H1 (cell line): ENCODE data around the gene SLITRK5.

ENCODE experiments used
- CEBPB ChIP-seq: IDR thresholded peaks from 2 replicates; pipeline ENCODE4 v1.6.1; 2012; ENCODE audit warnings: low read depth, low read length
- CREB1 ChIP-seq: IDR thresholded peaks from 2 replicates; pipeline ENCODE4 v1.6.1; 2012; ENCODE audit warnings: inconsistent platforms
- JUND ChIP-seq: IDR thresholded peaks from 2 replicates; pipeline ENCODE4 v1.6.1; 2011; ENCODE audit warnings: mild to moderate bottlenecking, improper control_type of control experiment, low read length
- POLR2A ChIP-seq, 2 experiments: IDR thresholded peaks; 1 replicate in 1 of 2; 2 replicates in 1 of 2; pipeline ENCODE4 v1.6.1; 2011; ENCODE audit warnings: low read depth in 2 of 2, low read length in 2 of 2, mild to moderate bottlenecking in 2 of 2; ENCODE audit errors: control extremely low read depth in 1 of 2
- RAD21 ChIP-seq, 2 experiments: IDR thresholded peaks in 1 of 2; conservative IDR thresholded peaks in 1 of 2; 2 replicates each; pipeline ENCODE4 v1.6.1; 2011; ENCODE audit warnings: low read depth in 2 of 2, low read length in 2 of 2, improper control_type of control experiment in 1 of 2, inconsistent platforms in 1 of 2, mild to moderate bottlenecking in 1 of 2, moderate library complexity in 1 of 2
- TF ChIP-seq, protein P1 (sequence below), 3 experiments: IDR thresholded peaks; 1 replicate in 2 of 3; 2 replicates in 1 of 3; pipeline versions ENCODE4 v1.5.1 to v1.6.1; 2011; ENCODE audit warnings: low read length in 3 of 3, mild to moderate bottlenecking in 3 of 3, inconsistent platforms in 2 of 3, low read depth in 1 of 3, moderate library complexity in 1 of 3; ENCODE audit not compliant: insufficient read depth in 1 of 3; ENCODE audit errors: control extremely low read depth in 1 of 3
- TF ChIP-seq, protein P2 (sequence below): IDR thresholded peaks from 2 replicates; pipeline ENCODE4 v1.6.1; 2012; ENCODE audit warnings: inconsistent platforms

DNA sequence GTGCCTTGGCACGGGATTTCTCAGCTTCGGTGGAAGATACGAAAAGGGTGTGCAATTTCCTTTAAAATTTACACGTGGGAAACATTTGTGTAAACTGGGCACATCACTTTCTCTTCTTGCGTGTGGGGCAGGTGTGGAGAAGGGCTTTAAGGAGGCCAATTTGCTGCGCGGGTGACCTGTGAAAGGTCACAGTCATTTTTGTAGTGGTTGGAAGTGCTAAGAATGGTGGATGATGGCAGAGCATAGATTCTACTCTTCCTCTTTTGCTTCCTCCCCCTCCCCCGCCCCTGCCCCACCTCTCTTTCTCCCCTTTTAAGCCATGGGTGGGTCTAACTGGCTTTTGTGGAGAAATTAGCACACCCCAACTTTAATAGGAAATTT, 7.2 kb downstream of the SLITRK5 start:
- TF ChIP-seq CREB1 (no peak), CEBPB (no peak), POLR2A (IDR thresholded peaks at IDR 0.05; ENCODE audit: control extremely low read depth in 1 of 2, low read depth in 2 of 2, low read length in 2 of 2) (no peak), JUND (no peak), RAD21 (IDR thresholded peaks at IDR 0.05 in 1 of 2, conservative IDR thresholded peaks at IDR 0.05 in 1 of 2; ENCODE audit: low read depth in 2 of 2, low read length in 2 of 2) (no peak)
- TF ChIP-seq, protein P1, sequence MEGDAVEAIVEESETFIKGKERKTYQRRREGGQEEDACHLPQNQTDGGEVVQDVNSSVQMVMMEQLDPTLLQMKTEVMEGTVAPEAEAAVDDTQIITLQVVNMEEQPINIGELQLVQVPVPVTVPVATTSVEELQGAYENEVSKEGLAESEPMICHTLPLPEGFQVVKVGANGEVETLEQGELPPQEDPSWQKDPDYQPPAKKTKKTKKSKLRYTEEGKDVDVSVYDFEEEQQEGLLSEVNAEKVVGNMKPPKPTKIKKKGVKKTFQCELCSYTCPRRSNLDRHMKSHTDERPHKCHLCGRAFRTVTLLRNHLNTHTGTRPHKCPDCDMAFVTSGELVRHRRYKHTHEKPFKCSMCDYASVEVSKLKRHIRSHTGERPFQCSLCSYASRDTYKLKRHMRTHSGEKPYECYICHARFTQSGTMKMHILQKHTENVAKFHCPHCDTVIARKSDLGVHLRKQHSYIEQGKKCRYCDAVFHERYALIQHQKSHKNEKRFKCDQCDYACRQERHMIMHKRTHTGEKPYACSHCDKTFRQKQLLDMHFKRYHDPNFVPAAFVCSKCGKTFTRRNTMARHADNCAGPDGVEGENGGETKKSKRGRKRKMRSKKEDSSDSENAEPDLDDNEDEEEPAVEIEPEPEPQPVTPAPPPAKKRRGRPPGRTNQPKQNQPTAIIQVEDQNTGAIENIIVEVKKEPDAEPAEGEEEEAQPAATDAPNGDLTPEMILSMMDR (IDR thresholded peaks at IDR 0.05; ENCODE audit: control extremely low read depth in 1 of 3, insufficient read depth in 1 of 3, low read depth in 1 of 3, low read length in 3 of 3), result no peak
- TF ChIP-seq, protein P2, sequence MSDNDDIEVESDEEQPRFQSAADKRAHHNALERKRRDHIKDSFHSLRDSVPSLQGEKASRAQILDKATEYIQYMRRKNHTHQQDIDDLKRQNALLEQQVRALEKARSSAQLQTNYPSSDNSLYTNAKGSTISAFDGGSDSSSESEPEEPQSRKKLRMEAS, result no peak
